ENCODE measurements around the gene MMP24.
"Not testable (repeated sequence)": the region's sequence is repeated elsewhere in the genome, so short reads cannot be mapped to it uniquely, and the experiment has no call there.

GRCh38 chr20:35315632-35316020 lies 89.1 kb downstream of the MMP24 start:
- TF ChIP-seq POLR2A, EP300 (IDR thresholded peaks at IDR 0.05): not testable (repeated sequence)
- TF ChIP-seq, protein P1, sequence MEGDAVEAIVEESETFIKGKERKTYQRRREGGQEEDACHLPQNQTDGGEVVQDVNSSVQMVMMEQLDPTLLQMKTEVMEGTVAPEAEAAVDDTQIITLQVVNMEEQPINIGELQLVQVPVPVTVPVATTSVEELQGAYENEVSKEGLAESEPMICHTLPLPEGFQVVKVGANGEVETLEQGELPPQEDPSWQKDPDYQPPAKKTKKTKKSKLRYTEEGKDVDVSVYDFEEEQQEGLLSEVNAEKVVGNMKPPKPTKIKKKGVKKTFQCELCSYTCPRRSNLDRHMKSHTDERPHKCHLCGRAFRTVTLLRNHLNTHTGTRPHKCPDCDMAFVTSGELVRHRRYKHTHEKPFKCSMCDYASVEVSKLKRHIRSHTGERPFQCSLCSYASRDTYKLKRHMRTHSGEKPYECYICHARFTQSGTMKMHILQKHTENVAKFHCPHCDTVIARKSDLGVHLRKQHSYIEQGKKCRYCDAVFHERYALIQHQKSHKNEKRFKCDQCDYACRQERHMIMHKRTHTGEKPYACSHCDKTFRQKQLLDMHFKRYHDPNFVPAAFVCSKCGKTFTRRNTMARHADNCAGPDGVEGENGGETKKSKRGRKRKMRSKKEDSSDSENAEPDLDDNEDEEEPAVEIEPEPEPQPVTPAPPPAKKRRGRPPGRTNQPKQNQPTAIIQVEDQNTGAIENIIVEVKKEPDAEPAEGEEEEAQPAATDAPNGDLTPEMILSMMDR (IDR thresholded peaks at IDR 0.05), result not testable (repeated sequence)

Measured in tibial nerve (tissue), 4 donors.